Hepatocyte (in vitro differentiated cells): ENCODE measurements around the gene USP2. TPM values are rescaled to one million over a fixed set of nuclear protein-coding genes. Genes with fewer than 3 reads are reported as not detected.

Experiments
- DNase-seq: peaks from one replicate; pipeline ENCODE4 v3.0.0-alpha.2; 2016; ENCODE audit warnings: low spot score
- H2AFZ ChIP-seq: fragments of 200-600 bp; sonication (generic); 2 replicates; pipeline ENCODE4 v1.6.0; 2016; ENCODE audit warnings: antibody characterized with exemption, mild to moderate bottlenecking
- H3K27ac ChIP-seq: fragments of 200-600 bp; sonication (generic); 2 replicates; pipeline ENCODE4 v1.5.1; 2016; ENCODE audit warnings: mild to moderate bottlenecking
- H3K27me3 ChIP-seq: fragments of 200-600 bp; sonication (generic); 2 replicates; pipeline ENCODE4 v1.6.1; 2016
- H3K36me3 ChIP-seq: fragments of 200-600 bp; sonication (generic); replicated peaks from 2 replicates; pipeline ENCODE4 v1.5.1; 2016; ENCODE audit warnings: low read depth; ENCODE audit not compliant: insufficient read depth
- H3K4me1 ChIP-seq: fragments of 200-600 bp; sonication (generic); 2 replicates; pipeline ENCODE4 v1.5.1; 2016; ENCODE audit warnings: mild to moderate bottlenecking, moderate library complexity; ENCODE audit not compliant: insufficient read depth
- H3K4me2 ChIP-seq: fragments of 200-600 bp; sonication (generic); 2 replicates; pipeline ENCODE4 v1.6.0; 2016
- H3K4me3 ChIP-seq: fragments of 200-600 bp; sonication (generic); 2 replicates; pipeline ENCODE4 v1.5.1; 2016; ENCODE audit warnings: mild to moderate bottlenecking
- H3K79me2 ChIP-seq: fragments of 200-600 bp; sonication (generic); 2 replicates; pipeline ENCODE4 v1.6.0; 2017; ENCODE audit warnings: mild to moderate bottlenecking
- H3K9me2 ChIP-seq: fragments of 200-600 bp; sonication (generic); replicated peaks from 2 replicates; pipeline ENCODE4 v1.6.0; 2017; ENCODE audit warnings: mild to moderate bottlenecking; ENCODE audit not compliant: insufficient read depth
- H3K9me3 ChIP-seq: fragments of 200-600 bp; sonication (generic); 2 replicates; pipeline ENCODE4 v1.5.1; 2016; ENCODE audit warnings: low read depth, mild to moderate bottlenecking
- H4K20me1 ChIP-seq: fragments of 200-600 bp; sonication (generic); 2 replicates; pipeline ENCODE4 v1.6.0; 2016; ENCODE audit warnings: mild to moderate bottlenecking; ENCODE audit not compliant: insufficient read depth, poor library complexity, severe bottlenecking
- CTCF ChIP-seq: fragments of 200-600 bp; sonication (generic); IDR thresholded peaks from 2 replicates; pipeline ENCODE4 v1.5.1; 2016; ENCODE audit warnings: antibody characterized with exemption, mild to moderate bottlenecking; ENCODE audit not compliant: poor library complexity
- EZH2 ChIP-seq: fragments of 200-600 bp; sonication (generic); IDR thresholded peaks from 2 replicates; pipeline ENCODE4 v1.6.1; 2016; ENCODE audit warnings: antibody characterized with exemption, mild to moderate bottlenecking, borderline replicate concordance
- EZH2phosphoT487 ChIP-seq: fragments of 200-600 bp; sonication (generic); IDR thresholded peaks from one replicate; pipeline ENCODE4 v1.6.1; 2018; ENCODE audit warnings: antibody characterized with exemption, mild to moderate bottlenecking, low read depth, moderate library complexity; ENCODE audit not compliant: unreplicated experiment, severe bottlenecking
- WGBS: methylation state at CpG from one replicate; pipeline ENCODE4 v1.1.6; 2016; ENCODE audit warnings: low lambda C conversion rate; ENCODE audit errors: missing lambda C conversion rate; 5-methylcytosine and 5-hydroxymethylcytosine counted together
- polyA plus RNA-seq: library from polyadenylated mRNA; unstranded; fragments of >200 nt; fragmentation: Nextera tagmentation; extraction: Ambion mirVana; gene quantifications from 2 replicates; pipeline ENCODE4 v1.2.1, GENCODE V29; 2016
- total RNA-seq: library from RNA; depleted of rRNA; stranded (reverse); fragments of >200 nt; gene quantifications from 2 replicates; pipeline ENCODE4 v1.2.3, GENCODE V29; 2014

The USP2 gene
- total and polyA plus RNA-seq, 2 experiments from 2014 or later = 7.3 to 23.5 TPM

GRCh38 chr11:119340335-119341221 lies 40.9 kb downstream of the USP2 start, which contains the start of gene C1QTNF5:
TSS of gene C1QTNF5 (minus strand) at chr11:119340883. CDS start at chr11:119340397, 486 bp downstream.
- Histone ChIP-seq H3K9me3 (no peaks in the 10 kb centered on the region), H3K27me3 (peaks cover 29% of the 10 kb centered on the region), H3K27ac (peak within 1 kb of the TSS; percentile 74), H3K4me2 (peak within 1 kb of the TSS; percentile 96), H3K4me3 (peak within 1 kb of the TSS; percentile 26), H2AFZ (peak within 1 kb of the TSS; percentile 79), H3K4me1 (peaks cover 22% of the 10 kb centered on the region), H4K20me1 (no peaks in the 10 kb centered on the region), H3K36me3 (no peaks in the 10 kb centered on the region), H3K9me2 (no peaks in the 10 kb centered on the region), H3K79me2 (peaks cover 10% of the 10 kb centered on the region)
- TF ChIP-seq CTCF (no peak), EZH2 (peak; percentile 36), EZH2phosphoT487 (no peak)
- peak; percentile 78 for DNase-seq
- WGBS = 11% methylated on average over 12 of the region's 53 CpGs

- peak overlapping the region; percentile 74 for H3K27ac ChIP-seq
- peak overlapping the region; percentile 96 for H3K4me2 ChIP-seq
- H3K36me3 ChIP-seq = no peaks in the 10 kb centered on the region
- no peaks in the 10 kb centered on the region for H3K9me2 ChIP-seq
- H4K20me1 ChIP-seq = no peaks in the 10 kb centered on the region
- H3K79me2 ChIP-seq = peaks cover 18% of the 10 kb centered on the region
- peaks cover 29% of the 10 kb centered on the region for H3K27me3 ChIP-seq
- WGBS = 9% methylated on average over 67 of the region's 86 CpGs
- H3K4me1 ChIP-seq = peaks cover 27% of the 10 kb centered on the region
- DNase-seq = peak; percentile 87
- peak overlapping the region; percentile 26 for H3K4me3 ChIP-seq
- no peaks in the 10 kb centered on the region for H3K9me3 ChIP-seq
- H2AFZ ChIP-seq = peak overlapping the region; percentile 79
- TF ChIP-seq EZH2 (no peak), CTCF (peak; percentile 95)
Observed at GRCh38 chr11:119339589-119340334, 41.7 kb downstream of the USP2 start.

GRCh38 chr11:119338965-119339588 lies 42.4 kb downstream of the USP2 start:
- H3K36me3 ChIP-seq = no peaks in the 10 kb centered on the region
- no peak overlapping the region for H3K4me3 ChIP-seq
- H4K20me1 ChIP-seq = no peaks in the 10 kb centered on the region
- H3K79me2 ChIP-seq = peaks cover 20% of the 10 kb centered on the region
- H3K4me2 ChIP-seq = peak overlapping the region; percentile 96
- peaks cover 29% of the 10 kb centered on the region for H3K27me3 ChIP-seq
- no peaks in the 10 kb centered on the region for H3K9me3 ChIP-seq
- WGBS = 77% methylated on average over 10 of the region's 11 CpGs
- no peaks in the 10 kb centered on the region for H3K9me2 ChIP-seq
- no peak overlapping the region for H2AFZ ChIP-seq
- no peak for TF ChIP-seq EZH2
- no peak for TF ChIP-seq EZH2phosphoT487
- peak overlapping the region; percentile 69 for H3K27ac ChIP-seq
- peaks cover 27% of the 10 kb centered on the region for H3K4me1 ChIP-seq
- DNase-seq = no peak
